Calu3 (cell line): ENCODE measurements around the gene SLC37A1. TPM values are rescaled to one million over a fixed set of nuclear protein-coding genes. Genes with fewer than 3 reads are reported as not detected.

ENCODE experiments used
- BruUV-seq: library from RNA; stranded (reverse); fragments of 400-500 nt; replicated peaks from 2 replicates; lab custom pipeline; 2021; lab: Mats Ljungman, UMichigan
- CTCF ChIA-PET: fragments of 300-600 bp; sonication (Branson Sonifier 250); formaldehyde crosslinking; loops from one replicate; lab custom pipeline; 2022; ENCODE audit warnings: antibody characterized with exemption; lab: Charles Lee
- DNase-seq: peaks from one replicate; pipeline ENCODE4 v3.0.0; 2022
- H3K27ac Mint-ChIP-seq: one replicate; pipeline ENCODE4 v1.8.0; 2022; ENCODE audit warnings: mixed read lengths; ENCODE audit not compliant: unreplicated experiment
- H3K27me3 Mint-ChIP-seq: one replicate; pipeline ENCODE4 v1.8.0; 2022; ENCODE audit warnings: mixed read lengths; ENCODE audit not compliant: unreplicated experiment
- H3K36me3 Mint-ChIP-seq: one replicate; pipeline ENCODE4 v1.8.0; 2022; ENCODE audit warnings: mild to moderate bottlenecking, moderate library complexity, mixed read lengths; ENCODE audit not compliant: insufficient read depth, unreplicated experiment
- H3K4me1 Mint-ChIP-seq: one replicate; pipeline ENCODE4 v1.8.0; 2022; ENCODE audit warnings: mild to moderate bottlenecking, low read depth, mixed read lengths; ENCODE audit not compliant: unreplicated experiment
- H3K4me3 Mint-ChIP-seq: one replicate; pipeline ENCODE4 v1.8.0; 2022; ENCODE audit warnings: mild to moderate bottlenecking, low read depth, moderate library complexity, mixed read lengths; ENCODE audit not compliant: unreplicated experiment
- H3K9me3 Mint-ChIP-seq: one replicate; pipeline ENCODE4 v1.8.0; 2022; ENCODE audit warnings: low read depth, mixed read lengths; ENCODE audit not compliant: unreplicated experiment
- intact Hi-C: fragments of 100-400 bp; cut with micrococcal nuclease; formaldehyde crosslinking; loops from one replicate; pipeline ENCODE4 v1.10.0; 2022; ENCODE audit not compliant: unreplicated experiment
- total RNA-seq: library from RNA; stranded (reverse); gene quantifications from 2 replicates; pipeline ENCODE4 v1.2.3, GENCODE V29; 2022
- TF ChIP-seq, protein P1 (sequence below): fragments of 200-600 bp; IDR thresholded peaks from one replicate; pipeline ENCODE4 v1.8.0; 2022; ENCODE audit warnings: antibody characterized with exemption; ENCODE audit not compliant: unreplicated experiment

Gene SLC37A1
- total RNA-seq, 1 experiment from 2014 or later: 24.9 TPM

- CTCF ChIA-PET: no interaction called here
- TF ChIP-seq, protein P1, sequence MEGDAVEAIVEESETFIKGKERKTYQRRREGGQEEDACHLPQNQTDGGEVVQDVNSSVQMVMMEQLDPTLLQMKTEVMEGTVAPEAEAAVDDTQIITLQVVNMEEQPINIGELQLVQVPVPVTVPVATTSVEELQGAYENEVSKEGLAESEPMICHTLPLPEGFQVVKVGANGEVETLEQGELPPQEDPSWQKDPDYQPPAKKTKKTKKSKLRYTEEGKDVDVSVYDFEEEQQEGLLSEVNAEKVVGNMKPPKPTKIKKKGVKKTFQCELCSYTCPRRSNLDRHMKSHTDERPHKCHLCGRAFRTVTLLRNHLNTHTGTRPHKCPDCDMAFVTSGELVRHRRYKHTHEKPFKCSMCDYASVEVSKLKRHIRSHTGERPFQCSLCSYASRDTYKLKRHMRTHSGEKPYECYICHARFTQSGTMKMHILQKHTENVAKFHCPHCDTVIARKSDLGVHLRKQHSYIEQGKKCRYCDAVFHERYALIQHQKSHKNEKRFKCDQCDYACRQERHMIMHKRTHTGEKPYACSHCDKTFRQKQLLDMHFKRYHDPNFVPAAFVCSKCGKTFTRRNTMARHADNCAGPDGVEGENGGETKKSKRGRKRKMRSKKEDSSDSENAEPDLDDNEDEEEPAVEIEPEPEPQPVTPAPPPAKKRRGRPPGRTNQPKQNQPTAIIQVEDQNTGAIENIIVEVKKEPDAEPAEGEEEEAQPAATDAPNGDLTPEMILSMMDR: no peak
Observed at GRCh38 chr21:42558846-42559245, 45.2 kb downstream of the SLC37A1 start.

DNA sequence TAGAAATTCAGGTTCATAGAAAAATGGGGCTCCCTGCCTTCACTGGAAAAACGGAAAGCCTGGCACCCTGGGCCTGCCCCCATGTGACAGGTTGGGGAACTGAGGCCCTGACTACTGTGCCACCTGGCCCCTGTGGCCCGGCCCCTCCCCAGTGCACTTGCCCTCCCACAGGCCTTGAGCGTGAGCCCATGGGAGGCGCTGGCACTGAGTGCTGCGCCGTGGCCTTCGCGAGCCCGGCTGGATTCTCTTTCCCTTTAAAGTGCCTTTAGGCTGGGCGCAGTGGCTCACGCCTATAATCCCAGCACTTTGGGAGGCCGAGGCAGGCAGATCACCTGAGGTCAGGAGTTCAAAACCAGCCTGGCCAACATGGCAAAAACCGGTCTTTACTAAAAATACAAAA is 45.7 kb downstream of the SLC37A1 start:
- TF ChIP-seq, protein P1: no peak
- no peak for DNase-seq
- Mint-ChIP-seq H3K4me3 (no peak overlapping the region), H3K36me3 (peaks cover 29% of the 10 kb centered on the region), H3K4me1 (no peaks in the 10 kb centered on the region), H3K27me3 (no peaks in the 10 kb centered on the region), H3K27ac (no peak overlapping the region), H3K9me3 (no peaks in the 10 kb centered on the region)
- intact Hi-C loops: no loop called here
- CTCF ChIA-PET: no interaction called here
- no TSS peak for BruUV-seq

More at GRCh38 chr21:42558846-42559245, 45.2 kb downstream of the SLC37A1 start:
- H3K36me3 Mint-ChIP-seq: peaks cover 29% of the 10 kb centered on the region
- no peak overlapping the region for H3K27ac Mint-ChIP-seq
- intact Hi-C loops: no loop called here
- no peak for DNase-seq
- no peaks in the 10 kb centered on the region for H3K27me3 Mint-ChIP-seq
- no peak overlapping the region for H3K4me3 Mint-ChIP-seq
- H3K9me3 Mint-ChIP-seq: no peaks in the 10 kb centered on the region
- H3K4me1 Mint-ChIP-seq: no peaks in the 10 kb centered on the region
- no TSS peak for BruUV-seq

- BruUV-seq: no TSS peak
- DNase-seq: no peak
- CTCF ChIA-PET: interaction anchor here (0.6 kb wide), 1 partner anchor 120 kb away, joined by 4 read pairs; no protein-coding TSS in a partner anchor
- H3K4me3 Mint-ChIP-seq: no peak overlapping the region
- no peak overlapping the region for H3K27ac Mint-ChIP-seq
- no peaks in the 10 kb centered on the region for H3K9me3 Mint-ChIP-seq
- no peaks in the 10 kb centered on the region for H3K27me3 Mint-ChIP-seq
- intact Hi-C loops: no loop called here
- H3K4me1 Mint-ChIP-seq: no peaks in the 10 kb centered on the region
- peaks cover 28% of the 10 kb centered on the region for H3K36me3 Mint-ChIP-seq
- TF ChIP-seq, protein P1: no peak
Observed at GRCh38 chr21:42560517-42561179, 47.0 kb downstream of the SLC37A1 start.

GRCh38 chr21:42561762-42562650 is 48.4 kb downstream of the SLC37A1 start:
- TF ChIP-seq, protein P1: no peak
- H3K27me3 Mint-ChIP-seq: no peaks in the 10 kb centered on the region
- BruUV-seq: no TSS peak
- peaks cover 22% of the 10 kb centered on the region for H3K36me3 Mint-ChIP-seq
- no peaks in the 10 kb centered on the region for H3K4me1 Mint-ChIP-seq
- H3K9me3 Mint-ChIP-seq: no peaks in the 10 kb centered on the region
- CTCF ChIA-PET: no interaction called here
- intact Hi-C loops: no loop called here
- DNase-seq: no peak
- no peak overlapping the region for H3K27ac Mint-ChIP-seq
- H3K4me3 Mint-ChIP-seq: no peak overlapping the region
